GM10266 (cell line): ENCODE results near the gene SNCB.

ENCODE experiments used
- DNase-seq: peaks from one replicate; pipeline ENCODE4 v3.0.0; 2012; ENCODE audit errors: extremely low spot score
- TF ChIP-seq, protein P1 (sequence below): IDR thresholded peaks from 2 replicates; pipeline ENCODE4 v1.5.1; 2012; ENCODE audit warnings: mild to moderate bottlenecking, low read depth; ENCODE audit not compliant: control insufficient read depth, insufficient read depth; ENCODE audit errors: missing control alignments

SNCB gene

DNA sequence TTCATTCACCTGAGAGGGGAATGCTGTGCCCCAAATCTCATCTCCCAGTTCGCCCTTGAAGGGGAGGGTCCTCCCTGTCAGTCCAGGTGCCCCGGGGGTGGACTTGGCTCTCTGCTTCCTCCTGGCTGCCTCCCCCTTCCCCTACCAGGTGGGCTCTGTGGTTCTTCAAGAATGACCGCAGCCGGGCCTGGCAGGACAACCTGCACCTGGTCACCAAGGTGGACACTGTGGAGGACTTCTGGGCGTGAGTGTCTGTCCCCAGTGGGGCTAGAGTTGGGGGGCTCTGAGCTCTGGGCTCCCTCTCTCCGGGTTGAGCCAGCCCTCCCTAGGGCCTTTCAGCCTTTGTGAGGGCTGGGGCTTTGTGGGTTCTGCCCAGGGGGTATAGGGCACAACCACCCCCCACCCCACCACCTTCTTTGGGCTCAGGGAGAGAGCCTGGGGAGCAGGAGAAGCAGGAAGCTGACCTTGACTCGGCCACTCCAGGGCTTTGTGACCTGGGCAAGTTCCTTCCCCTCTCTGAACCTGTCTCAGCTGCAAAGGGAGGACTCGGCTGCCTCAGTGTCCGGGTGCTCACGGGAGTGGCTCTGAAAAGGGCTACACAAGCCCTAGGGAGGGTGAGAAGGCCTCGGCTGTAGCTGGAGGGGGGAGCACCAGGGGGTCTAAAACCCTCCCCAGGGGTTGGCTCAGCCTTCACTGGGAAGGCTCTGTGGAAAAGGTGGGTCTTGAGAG, 13.3 kb upstream of the SNCB start:
- no peak for DNase-seq
- TF ChIP-seq, protein P1, sequence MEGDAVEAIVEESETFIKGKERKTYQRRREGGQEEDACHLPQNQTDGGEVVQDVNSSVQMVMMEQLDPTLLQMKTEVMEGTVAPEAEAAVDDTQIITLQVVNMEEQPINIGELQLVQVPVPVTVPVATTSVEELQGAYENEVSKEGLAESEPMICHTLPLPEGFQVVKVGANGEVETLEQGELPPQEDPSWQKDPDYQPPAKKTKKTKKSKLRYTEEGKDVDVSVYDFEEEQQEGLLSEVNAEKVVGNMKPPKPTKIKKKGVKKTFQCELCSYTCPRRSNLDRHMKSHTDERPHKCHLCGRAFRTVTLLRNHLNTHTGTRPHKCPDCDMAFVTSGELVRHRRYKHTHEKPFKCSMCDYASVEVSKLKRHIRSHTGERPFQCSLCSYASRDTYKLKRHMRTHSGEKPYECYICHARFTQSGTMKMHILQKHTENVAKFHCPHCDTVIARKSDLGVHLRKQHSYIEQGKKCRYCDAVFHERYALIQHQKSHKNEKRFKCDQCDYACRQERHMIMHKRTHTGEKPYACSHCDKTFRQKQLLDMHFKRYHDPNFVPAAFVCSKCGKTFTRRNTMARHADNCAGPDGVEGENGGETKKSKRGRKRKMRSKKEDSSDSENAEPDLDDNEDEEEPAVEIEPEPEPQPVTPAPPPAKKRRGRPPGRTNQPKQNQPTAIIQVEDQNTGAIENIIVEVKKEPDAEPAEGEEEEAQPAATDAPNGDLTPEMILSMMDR, result no peak

DNA sequence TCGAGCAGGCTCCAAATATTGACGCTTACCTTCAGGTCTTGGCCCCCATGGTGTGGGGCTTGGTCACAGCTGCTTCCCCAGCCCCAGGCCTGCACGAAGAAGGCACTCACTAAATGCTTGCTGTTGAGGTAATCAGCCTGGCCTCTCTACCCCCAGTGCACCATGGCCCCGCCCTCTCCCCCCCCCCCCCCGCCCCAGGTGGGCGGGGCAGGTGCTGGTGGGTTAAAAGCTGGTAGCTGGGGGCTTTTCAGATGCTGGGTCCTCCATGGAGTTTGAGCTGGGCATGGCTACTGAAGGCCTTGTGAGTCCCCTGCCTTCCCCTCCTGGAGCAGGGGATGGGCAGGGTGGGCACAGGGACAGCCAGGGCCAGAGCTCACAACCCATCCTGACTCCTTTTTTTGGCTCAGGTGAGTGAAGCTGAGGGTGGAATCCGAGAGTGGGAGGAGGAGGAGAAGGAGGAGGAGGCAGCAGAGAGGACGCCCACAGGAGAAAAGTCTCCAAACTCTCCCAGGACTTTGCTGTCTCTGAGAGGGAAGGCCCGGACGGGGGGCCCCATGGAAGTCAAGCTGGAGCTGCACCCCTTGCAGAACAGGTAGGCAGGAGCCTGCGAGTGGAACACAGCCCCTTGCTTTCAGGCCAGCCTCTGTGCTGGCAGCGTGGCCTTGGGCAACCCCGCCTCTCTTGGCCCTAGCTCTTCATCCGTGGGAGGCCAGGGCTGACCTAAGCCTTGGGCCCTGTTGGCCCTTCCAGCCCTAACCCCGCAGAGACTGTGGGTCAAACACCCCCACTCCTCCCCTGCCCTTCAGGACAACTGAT, 12.5 kb upstream of the SNCB start:
- DNase-seq, result no peak
- TF ChIP-seq, protein P1, result no peak

DNA sequence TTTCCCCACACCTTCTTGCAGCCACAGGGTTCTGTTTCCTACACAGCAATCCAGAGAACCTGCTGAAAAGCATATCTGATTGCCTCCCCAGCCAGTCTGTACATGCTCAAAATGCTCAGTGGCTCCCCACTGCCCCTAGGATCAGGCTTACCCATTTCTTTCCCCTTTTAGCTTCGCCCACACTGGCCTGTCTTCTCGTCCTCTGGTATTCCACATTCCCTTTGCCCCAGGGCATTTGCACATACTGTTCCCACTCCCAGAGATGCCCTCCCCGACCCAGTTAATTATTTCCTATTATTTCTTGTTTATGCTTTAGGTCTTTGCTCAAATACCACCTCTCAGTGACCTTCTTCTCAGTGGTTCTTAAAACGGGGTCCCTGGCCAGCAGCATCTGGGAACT, 10.3 kb upstream of the SNCB start:
- TF ChIP-seq, protein P1, result no peak
- no peak for DNase-seq

DNA sequence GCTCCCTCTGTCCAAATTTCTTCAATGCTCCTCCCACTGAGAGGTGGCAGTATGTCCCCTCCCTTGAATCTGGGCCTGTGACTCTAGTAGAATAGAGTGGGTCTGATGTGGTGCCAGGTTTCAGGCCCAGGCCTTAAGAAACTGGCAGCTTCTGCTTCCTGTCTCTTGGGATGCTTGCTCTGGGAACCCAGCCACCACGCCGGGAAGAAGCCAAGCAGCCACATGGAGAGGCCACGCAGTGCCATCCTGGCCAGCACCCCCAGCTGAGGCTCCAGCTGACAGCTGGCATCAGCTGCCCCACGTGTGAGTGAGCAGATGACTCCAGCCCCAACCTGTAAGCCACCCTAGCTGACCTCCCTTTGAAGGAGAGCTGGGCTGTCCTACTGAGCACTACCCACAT, 9.6 kb upstream of the SNCB start:
- TF ChIP-seq, protein P1, result no peak
- no peak for DNase-seq

DNA sequence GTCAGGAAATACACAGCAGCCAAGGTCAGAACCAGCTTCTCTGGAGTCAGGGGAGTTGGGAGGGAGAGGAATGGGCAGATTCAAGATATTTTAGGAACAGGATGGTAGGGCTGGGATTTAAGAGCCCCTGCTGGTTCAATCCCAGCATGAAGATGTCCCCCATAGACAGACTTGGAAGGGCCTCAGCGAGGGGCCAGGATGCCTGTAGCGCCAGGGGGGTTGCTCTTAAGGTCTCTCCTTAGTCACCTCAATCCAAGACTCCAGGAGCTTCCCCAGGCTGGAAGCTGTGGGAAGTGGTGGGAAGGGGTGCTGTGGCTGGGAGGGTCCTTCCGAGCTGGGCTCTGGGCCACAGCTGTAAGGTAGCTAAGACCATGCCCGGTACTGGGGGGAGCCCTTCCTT, 8.9 kb upstream of the SNCB start:
- no peak for DNase-seq
- TF ChIP-seq, protein P1, result no peak

DNA sequence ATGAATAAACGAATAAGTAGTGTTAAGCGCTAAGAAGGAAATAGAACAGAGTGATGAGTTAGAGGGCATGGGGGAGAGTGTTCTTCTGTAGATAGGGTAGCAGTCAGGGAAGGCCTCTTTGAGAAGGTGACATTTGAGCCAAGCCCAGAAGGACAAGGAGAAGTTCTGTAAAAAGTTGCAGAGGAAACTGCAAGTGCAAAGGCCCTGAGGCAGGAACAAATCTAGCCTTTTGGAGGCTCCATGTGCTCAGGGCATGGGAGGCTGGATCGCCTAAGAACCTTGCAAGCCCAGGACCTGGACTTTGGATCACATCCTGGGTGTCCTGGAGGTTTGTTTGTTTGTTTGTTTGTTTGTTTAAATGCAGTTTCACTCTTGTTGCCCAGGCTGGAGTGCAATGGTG, 8.1 kb upstream of the SNCB start:
- DNase-seq, result no peak
- TF ChIP-seq, protein P1, result no peak

DNA sequence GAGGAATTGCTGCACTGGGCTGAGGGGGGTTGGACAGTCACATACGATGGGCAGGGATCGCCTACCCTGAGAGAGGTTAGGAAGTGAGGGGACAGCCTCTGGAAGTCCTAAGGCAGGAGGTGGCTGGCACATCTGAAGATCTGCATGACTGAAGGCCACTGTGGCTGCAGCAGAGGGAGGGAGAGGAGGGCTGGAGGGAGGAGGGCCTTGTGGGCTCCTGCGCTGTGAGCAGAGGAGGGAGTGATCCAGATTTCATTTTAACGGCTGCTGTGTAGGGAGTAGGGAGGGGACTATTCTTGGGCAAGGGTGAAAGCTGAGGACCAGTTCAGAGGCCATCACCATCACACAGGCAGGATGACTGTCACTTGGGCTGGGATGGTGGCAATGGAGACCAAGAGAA, 7.2 kb upstream of the SNCB start:
- TF ChIP-seq, protein P1, result no peak
- DNase-seq, result no peak
